ENCODE measurements around the gene FILIP1L.

The FILIP1L gene

GRCh38 chr3:100124201-100124761 is 10.0 kb upstream of the FILIP1L start:
- no peak for DNase-seq

GRCh38 chr3:100123112-100123511 is 8.8 kb upstream of the FILIP1L start:
- no peak for DNase-seq

- DNase-seq: no peak
Measured at GRCh38 chr3:100122321-100122720, 8.0 kb upstream of the FILIP1L start.

- DNase-seq: no peak
Measured at GRCh38 chr3:100120693-100121092, 6.4 kb upstream of the FILIP1L start.

DNA sequence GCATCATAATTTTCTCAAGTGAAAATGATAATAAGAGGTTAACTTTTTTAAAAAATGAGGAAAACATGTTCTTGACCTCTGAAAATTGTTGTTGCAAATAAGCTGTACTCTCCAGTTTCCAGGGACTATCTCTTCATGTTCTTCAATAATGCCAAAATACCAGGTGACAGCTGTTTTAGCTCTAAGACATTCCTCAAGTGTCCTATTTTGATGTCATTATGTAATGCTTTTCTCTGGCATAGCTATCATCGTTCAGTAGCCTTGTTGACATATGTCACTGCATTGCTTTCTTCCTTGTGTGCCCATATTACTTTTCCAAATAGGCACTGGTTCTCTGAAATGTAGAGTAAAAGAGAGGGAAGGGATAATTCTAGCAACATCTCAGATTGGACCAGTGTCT is 5.7 kb upstream of the FILIP1L start:
- DNase-seq: no peak

GRCh38 chr3:100117093-100117492 is 2.8 kb upstream of the FILIP1L start:
- no peak for DNase-seq

DNA sequence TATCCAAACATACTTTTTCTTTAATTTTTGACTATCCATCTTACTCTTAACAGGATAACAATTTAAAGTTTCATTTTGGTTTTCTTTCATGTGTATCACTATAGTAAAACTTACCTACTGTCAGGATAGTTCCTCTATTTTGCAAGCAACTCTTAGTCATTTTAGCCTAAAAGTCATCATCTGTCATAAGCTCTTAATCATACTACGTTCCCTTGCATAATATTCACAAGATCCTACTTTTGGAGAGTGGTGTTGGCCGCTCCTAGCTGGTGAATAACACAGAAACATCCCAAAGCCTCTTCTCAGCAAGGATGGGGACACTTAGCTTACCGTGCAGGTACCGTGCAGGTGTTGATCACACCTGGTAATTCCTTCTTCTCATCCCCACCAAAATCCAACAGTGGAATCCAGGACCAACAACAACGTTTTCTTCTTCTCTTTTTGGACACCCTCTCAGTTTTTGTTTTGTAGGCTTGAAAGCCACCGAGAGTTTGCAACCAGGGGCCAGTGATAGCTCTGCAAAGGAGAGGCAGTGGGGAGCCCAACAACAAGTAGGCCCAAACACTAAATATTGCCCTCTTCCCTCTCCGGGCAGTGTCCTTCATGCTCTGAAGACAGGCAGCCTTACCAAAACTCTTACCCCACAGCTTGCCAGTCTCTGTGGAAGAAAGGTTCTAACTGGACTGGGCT is 433 bp downstream of the FILIP1L start:
- no peak for DNase-seq

- DNase-seq: no peak
Measured at GRCh38 chr3:100111728-100112127, 2.6 kb downstream of the FILIP1L start.

DNA sequence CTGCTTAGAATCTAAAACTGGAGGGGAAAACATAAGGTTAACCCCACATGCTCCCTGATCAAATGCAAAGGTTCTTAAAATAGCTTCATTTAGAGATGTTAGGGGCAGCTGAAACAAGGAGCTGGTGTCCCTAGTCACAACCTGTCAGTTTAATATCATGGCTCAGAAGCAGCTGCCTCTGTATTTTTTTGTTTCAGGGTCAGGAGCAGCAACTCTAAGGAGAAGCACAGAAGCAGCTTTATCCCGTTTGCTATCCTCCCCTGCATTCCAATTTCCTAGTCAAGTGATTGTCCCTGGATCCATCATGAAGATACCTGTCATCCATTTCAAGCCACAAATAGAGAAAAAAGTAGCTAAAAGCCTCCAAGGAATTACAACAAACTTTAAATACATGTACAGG is 4.1 kb downstream of the FILIP1L start:
- no peak for DNase-seq

- no peak for DNase-seq
Measured at GRCh38 chr3:100108464-100109079, 5.7 kb downstream of the FILIP1L start.

DNA sequence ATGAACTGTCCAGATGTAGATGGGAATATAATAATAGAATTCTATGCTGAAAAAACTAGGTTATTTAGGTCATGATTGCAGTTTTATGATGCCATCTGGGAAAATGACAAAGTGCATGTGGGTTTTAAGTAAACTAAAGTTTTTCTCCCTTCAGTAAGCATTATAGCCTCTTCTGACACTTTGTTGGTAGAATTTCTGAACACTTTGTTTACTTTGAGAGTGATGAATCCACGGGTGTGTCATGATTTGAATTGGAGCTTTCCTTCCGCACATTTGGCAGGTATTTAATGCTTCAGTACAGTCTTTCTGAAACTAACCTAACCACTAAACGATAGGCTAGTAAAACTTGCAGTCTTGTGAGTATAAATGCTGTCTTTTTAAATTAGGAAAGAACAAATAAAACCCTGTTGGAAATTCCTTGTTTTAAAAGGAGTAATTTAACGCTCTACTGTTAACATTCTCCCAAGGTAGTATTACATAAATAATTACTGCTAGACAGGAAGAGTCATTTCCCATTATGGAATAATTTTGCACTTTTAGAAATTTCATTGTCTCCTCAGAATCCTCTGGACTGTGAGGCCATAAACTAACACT is 7.0 kb downstream of the FILIP1L start:
- DNase-seq: no peak

DNA sequence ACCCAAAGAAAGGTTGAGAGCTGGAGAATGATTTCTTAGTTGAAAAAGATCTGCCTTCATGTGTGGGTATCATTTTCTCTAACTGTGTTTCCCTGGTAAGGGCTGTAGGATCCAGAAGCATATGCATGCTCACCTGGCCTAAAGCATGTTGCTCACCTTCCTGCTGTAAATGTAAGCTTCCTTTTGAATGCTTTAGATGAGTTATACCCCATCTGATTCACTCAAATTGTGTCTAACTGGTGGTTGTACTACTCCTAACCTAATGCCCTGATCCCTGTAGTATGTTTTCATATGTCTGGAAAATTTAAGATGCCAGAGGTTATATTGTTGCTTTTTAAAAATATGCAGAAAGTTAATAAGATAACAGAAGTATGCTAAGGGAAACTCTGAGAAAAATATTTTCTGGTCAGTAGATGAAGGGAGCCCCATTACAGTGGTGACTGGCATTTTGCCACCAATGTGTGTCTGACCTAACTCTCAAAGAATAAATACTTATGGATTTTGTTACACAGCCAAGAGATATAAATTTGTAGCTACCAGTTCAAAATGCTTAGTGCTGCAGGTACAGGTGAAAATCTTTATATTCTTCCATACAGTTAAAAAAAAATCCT is 7.7 kb downstream of the FILIP1L start:
- no peak for DNase-seq

- DNase-seq: no peak
Measured at GRCh38 chr3:100106094-100106493, 8.2 kb downstream of the FILIP1L start.

GRCh38 chr3:100105501-100105900 is 8.8 kb downstream of the FILIP1L start:
- no peak for DNase-seq

DNA sequence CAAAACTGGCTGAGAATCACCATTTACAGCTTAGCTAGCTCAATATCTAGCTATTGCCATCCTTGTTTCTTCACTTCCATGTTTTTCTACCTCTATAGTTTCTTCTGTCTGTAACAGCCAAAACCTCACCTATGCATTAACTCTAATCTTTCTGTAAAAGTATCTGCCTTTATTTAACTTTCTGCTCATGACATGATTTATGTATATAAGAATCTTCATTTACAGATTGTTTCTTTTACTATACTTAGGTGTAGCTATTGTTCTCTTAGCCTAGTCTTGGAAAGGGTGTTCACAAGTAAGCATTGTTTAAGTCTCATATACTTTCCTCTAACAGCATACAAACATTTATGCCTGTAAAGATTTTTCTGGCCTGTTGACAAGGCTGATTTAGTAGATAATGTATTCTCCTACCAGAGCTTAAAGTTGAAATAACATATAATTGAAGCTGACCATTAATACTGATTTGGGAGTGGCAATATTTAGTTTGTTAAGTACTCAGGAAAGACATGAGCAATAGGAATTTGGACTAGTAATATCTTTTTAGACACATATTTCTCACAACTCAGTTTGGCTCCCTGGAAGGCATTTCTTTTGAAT is 9.4 kb downstream of the FILIP1L start:
- DNase-seq: no peak

DNA sequence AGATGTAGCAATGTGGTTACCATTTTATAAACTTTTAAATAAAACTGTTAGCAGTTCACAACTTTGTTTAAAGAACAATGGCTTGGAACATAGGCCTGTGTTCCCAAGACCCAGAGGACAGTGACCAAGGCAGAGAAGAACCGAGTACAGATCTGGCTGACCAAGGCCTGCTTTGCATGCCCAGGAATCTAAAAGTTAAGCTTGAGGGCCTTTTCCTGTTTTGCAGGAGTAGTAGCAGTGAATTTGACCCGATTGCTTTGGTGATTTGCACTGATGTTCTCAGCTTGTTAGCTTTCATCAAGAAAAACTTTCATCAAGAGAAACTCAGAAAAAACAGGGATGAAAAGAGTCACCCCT is 9.9 kb downstream of the FILIP1L start:
- no peak for DNase-seq

DNA sequence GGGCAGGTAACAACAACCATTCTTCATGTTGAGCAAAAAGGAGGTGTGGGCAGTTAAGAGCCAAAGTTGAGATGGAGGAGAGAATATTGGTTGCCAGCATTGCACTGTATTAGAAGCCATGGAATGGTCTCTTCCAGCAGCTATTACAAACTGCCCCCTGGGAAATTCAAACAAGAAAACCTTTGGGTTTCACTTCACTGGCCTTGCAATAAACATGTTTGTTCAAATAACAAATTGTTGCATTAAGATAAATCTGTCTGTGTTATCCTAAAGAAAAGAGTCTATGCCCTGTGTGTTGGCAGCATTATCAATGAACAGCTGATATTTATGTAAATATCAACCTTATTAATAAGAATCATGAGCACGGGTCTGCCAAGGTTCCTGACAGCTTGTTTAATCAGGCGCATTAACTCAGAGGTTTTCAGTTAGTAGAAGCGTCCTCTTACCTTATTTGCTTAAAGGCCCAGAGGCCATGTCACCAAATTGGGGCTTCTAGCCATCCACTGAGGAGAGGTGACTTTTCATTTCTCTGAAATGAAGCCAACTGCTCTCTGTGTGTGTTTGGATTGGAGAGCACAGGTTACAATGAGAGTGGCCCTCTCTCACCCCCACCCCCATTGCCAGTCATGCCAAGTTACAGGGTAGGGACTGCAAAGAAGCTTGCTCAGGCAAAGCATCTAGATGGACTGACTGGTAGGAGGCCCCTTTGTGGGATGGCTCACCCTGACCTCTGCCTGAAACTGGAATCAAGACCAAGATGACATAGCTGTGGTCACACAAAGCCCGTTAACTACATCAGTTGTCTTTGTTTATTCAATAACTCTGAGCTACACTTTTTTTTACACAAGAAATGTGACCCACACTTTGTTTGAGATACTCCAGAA is 10.5 kb downstream of the FILIP1L start:
- DNase-seq: peak; percentile 56

GRCh38 chr3:100102757-100103156 is 11.5 kb downstream of the FILIP1L start:
- no peak for DNase-seq

DNA sequence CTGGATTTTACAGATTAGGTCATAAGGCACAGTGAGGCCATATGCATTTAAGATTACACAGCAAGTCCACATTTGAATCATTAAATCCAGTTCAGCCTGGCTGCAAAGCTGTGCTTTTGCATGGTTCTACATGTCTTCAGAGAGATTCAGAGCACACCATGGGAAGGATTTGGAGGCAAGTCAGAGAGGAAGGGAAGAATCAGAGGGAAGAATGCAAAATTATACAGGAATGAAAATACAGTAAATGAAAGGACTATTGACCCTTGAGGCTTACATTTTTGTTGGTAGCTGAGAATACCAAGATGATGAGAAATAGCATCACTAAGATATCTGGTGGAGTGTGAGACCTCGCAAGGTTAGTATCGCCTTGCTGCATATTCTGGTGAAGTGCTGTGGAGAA is 13.9 kb downstream of the FILIP1L start:
- DNase-seq: no peak

DNA sequence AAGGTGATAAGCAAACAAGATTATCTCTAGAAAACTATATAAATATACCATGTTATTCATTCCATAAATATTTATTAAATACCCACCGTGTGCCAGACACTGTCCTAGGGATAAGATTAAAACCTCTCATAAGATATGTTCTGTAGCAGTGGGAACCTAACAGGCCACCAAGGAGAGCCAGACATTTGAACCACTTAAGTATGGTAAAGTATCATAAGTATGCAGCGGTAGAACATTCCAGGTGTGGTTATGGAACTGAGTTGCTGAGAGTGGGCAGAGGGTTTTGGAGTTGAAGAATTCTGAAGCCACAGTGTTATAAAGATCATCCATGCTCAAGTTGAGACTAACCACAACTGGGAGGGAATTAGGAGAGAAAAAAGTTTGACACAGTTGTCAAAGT is 14.7 kb downstream of the FILIP1L start:
- no peak for DNase-seq

GRCh38 chr3:100098784-100099070 is 15.6 kb downstream of the FILIP1L start:
- no peak for DNase-seq

- DNase-seq: no peak
Measured at GRCh38 chr3:100097919-100098783, 16.1 kb downstream of the FILIP1L start.

All from NCI-H1694 treated with DMSO at 0.1 percent for 48 hours (cell line).